Stimulated activated CD8-positive, alpha-beta memory T cell treated with anti-CD3 and anti-CD28 coated beads, Interleukin-7, amount 100 ng/mL, for 4 hours (primary cell): ENCODE measurements around the gene GYS1.

Experiments
- DNase-seq, 2 donors: peaks; one replicate each; pipeline ENCODE4 v3.0.0-alpha.2; 2020; ENCODE audit warnings: low read depth in 2 of 2

The GYS1 gene

DNA sequence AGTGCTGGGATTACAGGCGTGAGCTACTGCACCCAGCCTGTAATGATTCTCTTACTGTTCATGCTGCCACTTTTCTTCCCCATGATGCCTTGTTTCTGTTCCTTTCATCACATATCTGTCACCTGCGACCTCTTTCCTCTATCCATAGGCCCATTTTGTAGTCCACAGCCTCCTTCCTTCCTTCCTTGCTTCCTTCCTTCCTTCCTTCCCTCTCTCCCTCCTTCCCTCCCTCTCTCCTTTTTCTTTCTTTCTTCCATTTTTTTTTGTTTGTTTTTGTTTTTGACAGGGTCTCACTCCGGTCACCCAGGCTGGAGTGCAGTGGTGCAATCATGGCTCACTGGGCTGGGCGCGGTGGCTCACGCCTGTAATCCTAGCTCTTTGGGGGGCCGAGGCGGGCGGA is 4.2 kb downstream of the GYS1 start:
- DNase-seq = no peak

DNA sequence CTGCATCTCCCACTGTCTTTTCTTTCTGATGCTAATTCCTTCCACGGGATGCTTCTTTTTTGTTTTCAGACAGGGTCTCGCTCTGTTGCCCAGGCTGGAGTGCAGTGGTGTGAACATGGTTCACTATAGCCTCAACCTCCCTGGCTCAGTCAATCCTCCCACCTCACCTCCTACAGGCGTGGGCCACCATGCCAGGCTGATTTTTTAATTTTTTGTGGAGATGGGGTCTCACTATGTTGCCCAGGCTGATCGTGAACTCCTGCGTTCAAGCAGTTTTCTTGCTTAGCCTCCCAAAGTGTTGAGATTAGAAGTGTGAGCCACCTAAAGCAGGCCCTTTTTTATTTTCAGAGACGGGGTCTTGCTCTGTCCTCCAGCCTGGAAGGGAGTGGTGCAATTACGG is 4.8 kb downstream of the GYS1 start:
- no peak for DNase-seq

GRCh38 chr19:48987323-48987722 is 5.8 kb downstream of the GYS1 start:
- no peak for DNase-seq

- DNase-seq = no peak
Observed at GRCh38 chr19:48986211-48986610, 6.9 kb downstream of the GYS1 start.

GRCh38 chr19:48985711-48986110 is 7.4 kb downstream of the GYS1 start:
- DNase-seq = no peak

DNA sequence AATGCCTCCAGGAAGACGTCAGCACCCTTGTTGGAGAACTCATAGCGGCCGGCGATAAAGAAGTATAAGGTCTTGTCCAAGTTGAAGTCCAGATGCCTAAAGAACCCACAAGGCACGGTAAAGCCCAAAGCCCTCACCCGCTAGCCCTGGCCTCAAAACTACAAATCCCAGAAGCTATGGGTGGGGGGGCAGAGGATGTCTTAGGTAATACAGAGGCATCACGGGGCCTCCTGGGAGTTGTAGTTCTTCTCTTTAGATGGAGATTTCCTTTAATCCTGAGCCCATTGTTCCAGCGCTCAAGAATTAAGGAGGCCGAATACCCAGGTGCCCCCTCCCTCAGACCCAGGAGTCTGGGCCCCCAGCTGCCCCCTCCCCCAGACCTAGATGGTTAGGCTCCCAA is 10.8 kb downstream of the GYS1 start:
- no peak for DNase-seq

GRCh38 chr19:48977061-48977460 is 16.0 kb downstream of the GYS1 start:
- DNase-seq = no peak

DNA sequence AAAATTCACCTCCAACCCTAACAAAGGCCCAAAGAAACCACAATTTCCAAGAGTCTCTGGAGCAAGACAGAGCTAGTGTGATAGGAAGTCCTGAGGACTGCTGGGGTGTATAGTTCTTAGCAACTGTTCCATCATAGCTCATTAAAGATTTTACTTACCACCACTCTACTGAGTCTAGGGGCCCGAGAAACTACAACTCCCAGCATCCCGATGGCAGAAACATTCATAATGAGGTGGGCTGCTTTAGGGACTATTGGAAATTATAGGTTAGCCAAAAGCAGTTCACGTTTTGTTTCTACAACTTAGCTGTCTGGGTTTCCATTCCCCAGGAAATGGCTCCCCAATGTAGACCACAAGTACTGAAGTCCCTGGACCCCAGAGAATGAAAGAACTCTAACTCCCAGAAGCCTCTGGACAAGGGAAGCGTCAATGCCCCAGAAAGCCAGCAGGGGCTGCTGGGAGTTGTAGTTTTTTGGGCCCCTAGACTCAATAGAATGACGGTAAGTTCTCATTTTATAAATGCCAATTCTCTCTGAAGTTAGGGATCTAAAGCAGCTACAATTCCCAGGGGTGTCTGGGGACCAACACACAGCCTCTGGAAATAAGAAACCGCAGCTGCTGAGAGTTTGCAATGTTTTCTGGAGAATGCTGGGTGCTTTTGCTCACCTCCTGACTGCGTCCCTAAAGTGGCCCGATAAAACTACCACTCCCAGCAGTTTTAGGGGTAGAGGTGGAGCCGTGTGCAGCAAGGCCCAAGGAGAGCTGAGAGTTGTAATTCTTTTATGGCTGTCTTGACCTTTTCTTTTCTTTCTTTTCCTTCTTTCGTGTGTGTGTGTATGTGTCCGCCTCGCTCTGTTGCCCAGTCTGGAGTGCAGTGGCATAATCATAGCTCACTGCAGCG is 16.9 kb downstream of the GYS1 start:
- no peak for DNase-seq

- peak; percentile 60 to 68 for DNase-seq
Observed at GRCh38 chr19:48970923-48971395, 22.1 kb downstream of the GYS1 start.

- DNase-seq = no peak
Observed at GRCh38 chr19:48970139-48970766, 22.9 kb downstream of the GYS1 start.

GRCh38 chr19:48969276-48970138 is 23.6 kb downstream of the GYS1 start:
- no peak for DNase-seq

- no peak for DNase-seq
Observed at GRCh38 chr19:48968813-48969218, 24.3 kb downstream of the GYS1 start.

DNA sequence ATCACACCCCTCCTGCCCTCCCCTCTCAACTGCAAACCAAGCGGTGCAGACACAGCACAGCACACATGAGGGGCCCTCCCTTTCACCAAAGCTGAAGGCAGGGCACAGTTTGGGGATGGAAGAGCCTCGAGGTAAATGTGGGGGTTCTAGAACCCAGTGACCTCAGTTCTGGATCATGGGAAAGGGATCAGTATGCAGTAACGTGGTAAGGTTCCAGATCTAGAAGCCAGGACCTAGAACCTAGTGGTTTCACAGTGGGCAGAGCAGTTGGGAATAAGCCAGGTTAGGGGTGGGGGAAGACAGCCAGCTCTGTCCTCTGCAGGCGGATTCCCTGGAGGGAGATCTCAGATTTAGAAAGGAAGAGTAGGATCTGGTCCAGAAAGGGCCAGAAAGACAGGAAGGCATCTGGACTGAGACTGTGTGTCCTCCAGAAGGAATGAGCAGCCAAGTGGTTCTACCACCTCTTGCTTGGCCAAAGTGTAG is 24.9 kb downstream of the GYS1 start:
- DNase-seq = no peak

GRCh38 chr19:48967346-48968178 is 25.5 kb downstream of the GYS1 start:
- no peak for DNase-seq

DNA sequence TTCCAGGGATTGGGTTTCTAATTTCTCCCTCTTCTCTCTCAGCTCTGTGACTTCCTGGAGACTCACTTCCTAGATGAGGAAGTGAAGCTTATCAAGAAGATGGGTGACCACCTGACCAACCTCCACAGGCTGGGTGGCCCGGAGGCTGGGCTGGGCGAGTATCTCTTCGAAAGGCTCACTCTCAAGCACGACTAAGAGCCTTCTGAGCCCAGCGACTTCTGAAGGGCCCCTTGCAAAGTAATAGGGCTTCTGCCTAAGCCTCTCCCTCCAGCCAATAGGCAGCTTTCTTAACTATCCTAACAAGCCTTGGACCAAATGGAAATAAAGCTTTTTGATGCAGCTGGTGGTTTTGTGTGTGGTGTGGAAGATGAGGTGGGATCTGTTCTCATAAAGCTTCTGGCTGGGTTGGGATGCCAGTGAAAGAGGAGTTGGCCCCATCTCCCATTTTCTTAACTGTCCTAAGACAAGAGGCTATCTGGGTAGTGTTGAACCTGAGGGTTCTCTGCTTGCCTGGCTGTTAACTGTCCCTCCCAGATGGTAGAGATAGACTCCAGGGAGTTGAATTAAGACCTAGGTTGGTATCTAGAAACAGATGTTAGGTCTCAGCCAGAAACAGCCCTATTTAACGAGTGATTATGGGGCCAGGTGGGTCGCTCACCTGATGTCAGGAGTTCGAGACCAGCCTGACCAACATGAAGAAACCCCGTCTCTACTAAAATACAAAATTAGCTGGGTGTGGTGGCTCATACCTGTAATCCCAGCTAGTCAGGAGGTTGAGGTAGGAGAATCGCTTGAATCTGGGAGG is 26.4 kb downstream of the GYS1 start:
- no peak for DNase-seq

GRCh38 chr19:48965806-48966540 is 27.1 kb downstream of the GYS1 start:
- DNase-seq = peak; percentile 85 to 88

DNA sequence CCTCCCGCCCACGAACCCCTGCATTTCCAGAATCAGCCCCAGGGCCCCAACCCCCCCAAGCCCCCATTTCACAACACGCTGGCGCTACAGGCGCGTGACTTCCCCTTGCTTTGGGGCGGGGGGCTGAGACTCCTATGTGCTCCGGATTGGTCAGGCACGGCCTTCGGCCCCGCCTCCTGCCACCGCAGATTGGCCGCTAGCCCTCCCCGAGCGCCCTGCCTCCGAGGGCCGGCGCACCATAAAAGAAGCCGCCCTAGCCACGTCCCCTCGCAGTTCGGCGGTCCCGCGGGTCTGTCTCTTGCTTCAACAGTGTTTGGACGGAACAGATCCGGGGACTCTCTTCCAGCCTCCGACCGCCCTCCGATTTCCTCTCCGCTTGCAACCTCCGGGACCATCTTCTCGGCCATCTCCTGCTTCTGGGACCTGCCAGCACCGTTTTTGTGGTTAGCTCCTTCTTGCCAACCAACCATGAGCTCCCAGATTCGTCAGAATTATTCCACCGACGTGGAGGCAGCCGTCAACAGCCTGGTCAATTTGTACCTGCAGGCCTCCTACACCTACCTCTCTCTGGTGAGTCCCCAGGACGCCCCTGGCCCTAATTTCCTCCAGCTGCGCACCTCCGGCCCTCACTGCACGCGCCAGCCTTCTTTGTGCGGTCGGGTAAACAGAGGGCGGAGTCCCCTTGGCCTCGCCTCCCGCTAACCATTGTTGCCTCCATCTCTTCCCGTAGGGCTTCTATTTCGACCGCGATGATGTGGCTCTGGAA is 27.9 kb downstream of the GYS1 start, which contains the start of gene FTL:
FTL (plus strand) TSS at position 270 of the 766 bp plus-strand sequence; CDS start at position 469, 199 bp downstream.
- DNase-seq = peak; percentile 75 to 87

DNA sequence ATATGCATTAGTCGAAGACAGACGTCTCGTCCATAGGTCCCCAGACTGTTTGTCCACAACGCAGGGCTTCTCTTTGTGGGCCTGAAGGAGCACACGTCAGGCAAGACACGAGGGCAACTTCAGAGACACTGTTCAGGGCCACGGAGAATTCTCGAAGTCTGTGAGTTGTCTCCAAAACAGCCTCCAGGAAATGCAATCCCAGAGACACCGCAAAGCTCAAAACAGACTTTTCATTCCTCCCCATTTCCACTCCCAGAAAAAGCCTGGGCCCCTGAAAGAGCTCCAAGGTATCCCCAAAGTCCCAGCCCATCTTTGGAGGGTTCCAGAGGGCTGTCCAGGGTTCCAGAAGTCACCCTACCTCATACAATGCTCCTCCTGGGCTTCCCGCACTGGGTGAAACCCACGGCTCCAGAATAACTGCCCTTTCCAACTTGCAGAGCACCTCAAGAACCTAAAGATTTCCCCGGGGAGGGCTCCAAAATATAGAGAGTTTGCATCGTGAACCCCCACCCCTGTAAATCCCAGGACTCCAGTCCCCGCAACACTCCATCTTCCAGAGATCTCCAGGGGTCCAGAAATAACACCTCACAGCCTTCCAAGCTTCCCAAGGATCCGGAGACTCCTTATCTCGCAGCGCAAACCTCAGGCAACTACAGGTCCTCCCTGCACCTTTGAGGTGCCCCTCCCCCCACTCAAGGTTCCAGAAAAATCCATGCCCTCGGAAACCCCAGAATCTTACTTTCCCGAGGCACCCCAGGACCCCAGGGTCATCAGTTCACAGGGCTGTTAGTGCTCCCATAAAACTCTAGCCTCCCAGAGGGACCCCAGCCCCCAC is 28.7 kb downstream of the GYS1 start:
- no peak for DNase-seq
